NT2/D1 (cell line): ENCODE measurements around the gene KIAA0319L.

Source experiments
- SUZ12 ChIP-seq: IDR thresholded peaks from 2 replicates; pipeline ENCODE4 v1.6.1; 2011; ENCODE audit not compliant: insufficient read length, insufficient read depth; ENCODE audit errors: extremely low read depth
- ZNF274 ChIP-seq: IDR thresholded peaks from 2 replicates; pipeline ENCODE4 v1.6.1; 2011; ENCODE audit warnings: mild to moderate bottlenecking, low read depth, low read length

- TF ChIP-seq SUZ12: no peak
- no peak for TF ChIP-seq ZNF274
These were observed 57.5 kb downstream of the KIAA0319L start for GRCh38 chr1:35499652-35500176.
